ENCODE results near the gene MSRB1. TPM values are rescaled to one million over a fixed set of nuclear protein-coding genes. Genes with fewer than 3 reads are reported as not detected.

MSRB1 gene
- total and polyA plus RNA-seq, 9 of the 15 experiments (the other 6 are each of a cell fraction or from before 2014, with no cell fraction given) = 5.4 to 33.7 (median 25.7) TPM

- TF ChIP-seq PML (IDR thresholded peaks at IDR 0.05; ENCODE audit: low read length) (no peak), IFI16 (CRISPR knock-in tag; IDR thresholded peaks at IDR 0.05) (no peak)
These were observed 7.0 kb upstream of the MSRB1 start (continued) for GRCh38 chr16:1950047-1950446.

- Histone ChIP-seq H3K36me3 (ENCODE audit: control insufficient read depth, insufficient read depth, low read length) (no peaks in the 10 kb centered on the region), H3K9me3 (replicated peaks; ENCODE audit: control insufficient read depth, insufficient read depth, low read depth, low read length) (no peaks in the 10 kb centered on the region), H3K27me3 (ENCODE audit: control insufficient read depth in 2 of 2, insufficient read depth in 2 of 2, low read length in 2 of 2) (no peaks in the 10 kb centered on the region), H4K20me1 (replicated peaks; ENCODE audit: control insufficient read depth, insufficient read depth, low read length) (no peaks in the 10 kb centered on the region), H3K79me2 (ENCODE audit: control insufficient read depth, insufficient read depth, low read length) (no peaks in the 10 kb centered on the region), H3K9ac (ENCODE audit: insufficient read depth in 1 of 2, low read depth in 2 of 2, low read length in 2 of 2) (no peak overlapping the region), H3K4me1 (replicated peaks in 1 of 2; ENCODE audit: control insufficient read depth in 2 of 2, insufficient read depth in 2 of 2, low read length in 2 of 2) (peaks cover 7 to 57% of the 10 kb centered on the region in 2 experiments; a peak in 4 of 5 replicates), H3K9me1 (ENCODE audit: control insufficient read depth, insufficient read depth, low read length) (no peaks in the 10 kb centered on the region), H3K4me3 (no peak overlapping the region), H3K27ac (ENCODE audit: extremely low read depth, low read depth, low read length) (no peak overlapping the region), H3K4me2 (ENCODE audit: insufficient read depth, low read length) (no peak overlapping the region), H2AFZ (ENCODE audit: low read depth, low read length) (no peak overlapping the region)
- ATAC-seq (no peak), DNase-seq (ENCODE audit: extremely low read depth in 1 of 4, low spot score in 3 of 4) (no peak), FAIRE-seq (no peak)
- intact Hi-C loops (cut with micrococcal nuclease) (no loop called here), in situ Hi-C loops (cut with MboI) (no loop called here)
- ChIA-PET CTCF (ENCODE audit: low intra/inter-chr PET ratio) (no interaction called here), POLR2A (interaction anchor here (1.0 to 5.6 kb wide), 3 partner anchors 10 to 15 kb away, joined by 5 to 37 read pairs (median 8); partner anchors contain the start of gene RPS2)
- no peak for TF ChIP-seq HDAC8 (tag; IDR thresholded peaks at IDR 0.05)
- no peak for TF ChIP-seq IRF9 (tag; IDR thresholded peaks at IDR 0.05)
- no peak for TF ChIP-seq TAF1 (IDR thresholded peaks at IDR 0.05; ENCODE audit: control insufficient read depth, extremely low read depth, insufficient read depth, low read length, severe bottlenecking)
- TF ChIP-seq FOSL1 (tag; conservative IDR thresholded peaks at IDR 0.05) = no peak
- TF ChIP-seq FOXA1 (IDR thresholded peaks at IDR 0.05; ENCODE audit: borderline replicate concordance) = no peak
- no peak for TF ChIP-seq HOMEZ (CRISPR knock-in tag; IDR thresholded peaks at IDR 0.05)
- TF ChIP-seq MXD1 (CRISPR knock-in tag; IDR thresholded peaks at IDR 0.05; ENCODE audit: borderline replicate concordance, poor library complexity, severe bottlenecking) = no peak
- TF ChIP-seq ELF1 (tag; IDR thresholded peaks at IDR 0.05) = no peak
- TF ChIP-seq CREB3L1 (IDR thresholded peaks at IDR 0.05; ENCODE audit: borderline replicate concordance, low read depth) = no peak
- TF ChIP-seq PRPF4 (IDR thresholded peaks at IDR 0.05; ENCODE audit: insufficient read depth, low read depth, low read length, poor library complexity, severe bottlenecking) = no peak
- TF ChIP-seq SAFB (IDR thresholded peaks at IDR 0.05; ENCODE audit: borderline replicate concordance, low read depth, low read length) = no peak
- WGBS (ENCODE audit: insufficient coverage, low coverage, missing lambda C conversion rate) = 54% methylated on average over 6 of the region's 11 CpGs
- no TSS peak for BruUV-seq (replicated peaks)
These were observed 6.5 kb upstream of the MSRB1 start for GRCh38 chr16:1949507-1949906.
